Keratinocyte (primary cell): ENCODE data around the gene LRRC4C. TPM values are rescaled to one million over a fixed set of nuclear protein-coding genes. Genes with fewer than 3 reads are reported as not detected.

Source experiments
- DNase-seq: peaks from one replicate; pipeline ENCODE4 v3.0.0-alpha.2; 2011; ENCODE audit warnings: low read depth, missing footprints, low spot score
- FAIRE-seq: peaks from 2 replicates; lab custom pipeline; 2011; peaks lifted over from hg19 to GRCh38; lab: Jason Lieb, UNC
- H2AFZ ChIP-seq: 2 replicates; pipeline ENCODE4 v1.6.0; 2012; ENCODE audit warnings: low read length, control low read depth, inconsistent platforms; ENCODE audit not compliant: control insufficient read depth
- H3K27ac ChIP-seq: 2 replicates; pipeline ENCODE4 v1.5.1; 2011; ENCODE audit warnings: low read length; ENCODE audit not compliant: control insufficient read depth, insufficient read depth
- H3K27me3 ChIP-seq: 3 replicates; pipeline ENCODE4 v1.6.0; 2011; ENCODE audit warnings: low read length; ENCODE audit not compliant: control insufficient read depth, insufficient read depth; ENCODE audit errors: extremely low read depth
- H3K36me3 ChIP-seq, 2 experiments: 2 replicates in 1 of 2; 3 replicates in 1 of 2; pipeline ENCODE4 v1.5.1; 2011; ENCODE audit warnings: low read length in 2 of 2, mild to moderate bottlenecking in 1 of 2; ENCODE audit not compliant: control insufficient read depth in 2 of 2, insufficient read depth in 2 of 2; ENCODE audit errors: extremely low read depth in 1 of 2
- H3K4me1 ChIP-seq: 3 replicates; pipeline ENCODE4 v1.5.1; 2011; ENCODE audit warnings: low read length; ENCODE audit not compliant: control insufficient read depth, insufficient read depth; ENCODE audit errors: extremely low read depth
- H3K4me2 ChIP-seq: 3 replicates; pipeline ENCODE4 v1.6.0; 2011; ENCODE audit warnings: low read depth, low read length; ENCODE audit not compliant: control insufficient read depth, insufficient read depth; ENCODE audit errors: extremely low read depth
- H3K4me3 ChIP-seq, 3 experiments: fragments of 200-600 bp in 1 of 3; sonication (generic) in 1 of 3; 2 replicates in 2 of 3; 3 replicates in 1 of 3; pipeline ENCODE4 v1.5.1; 2011 to 2016; ENCODE audit warnings: low read length in 3 of 3, mild to moderate bottlenecking in 3 of 3, control low read depth in 2 of 3, inconsistent platforms in 1 of 3, low read depth in 1 of 3, mixed read lengths in 1 of 3, mixed run types in 1 of 3, moderate library complexity in 1 of 3; ENCODE audit not compliant: control insufficient read depth in 2 of 3, insufficient read depth in 2 of 3; ENCODE audit errors: extremely low read depth in 1 of 3
- H3K79me2 ChIP-seq: 2 replicates; pipeline ENCODE4 v1.6.0; 2012; ENCODE audit warnings: low read length; ENCODE audit not compliant: control insufficient read depth, insufficient read depth
- H3K9ac ChIP-seq: 3 replicates; pipeline ENCODE4 v1.6.0; 2011; ENCODE audit warnings: low read length; ENCODE audit not compliant: control insufficient read depth, insufficient read depth; ENCODE audit errors: extremely low read depth
- H3K9me1 ChIP-seq: 3 replicates; pipeline ENCODE4 v1.6.0; 2011; ENCODE audit warnings: low read length; ENCODE audit not compliant: control insufficient read depth, insufficient read depth; ENCODE audit errors: extremely low read depth
- H3K9me3 ChIP-seq: 2 replicates; pipeline ENCODE4 v1.5.1; 2012; ENCODE audit warnings: low read depth, low read length; ENCODE audit not compliant: control insufficient read depth
- H4K20me1 ChIP-seq: 3 replicates; pipeline ENCODE4 v1.6.0; 2011; ENCODE audit warnings: low read length; ENCODE audit not compliant: control insufficient read depth, insufficient read depth; ENCODE audit errors: extremely low read depth
- CTCF ChIP-seq, 3 experiments: IDR thresholded peaks in 1 of 3; conservative IDR thresholded peaks in 1 of 3; optimal IDR thresholded peaks in 1 of 3; 2 replicates in 2 of 3; 3 replicates in 1 of 3; pipeline versions ENCODE3 to v1.5.1; 2011; ENCODE audit warnings: low read length in 3 of 3, mild to moderate bottlenecking in 3 of 3, moderate library complexity in 2 of 3, control low read depth in 1 of 3, inconsistent platforms in 1 of 3; ENCODE audit not compliant: insufficient read depth in 2 of 3; ENCODE audit errors: extremely low read depth in 1 of 3
- EZH2 ChIP-seq: IDR thresholded peaks from one replicate; pipeline ENCODE4 v1.6.1; 2012; ENCODE audit warnings: inconsistent platforms, mild to moderate bottlenecking, low read length, moderate library complexity
- dilution Hi-C: fragments of 300-500 bp; cut with MboI; formaldehyde crosslinking; loops from one replicate; pipeline ENCODE4 v1.7.0; 2020; ENCODE audit warnings: low sequenced_read_pairs; ENCODE audit not compliant: extremely low pct_ligation_motif_present
- polyA plus RNA-seq, 5 experiments: library from polyadenylated mRNA; depleted of rRNA in 3 of 5; stranded (reverse) in 3 of 5; stranded (forward) in 1 of 5; unstranded in 1 of 5; fragments of >200 nt; gene quantifications; 1 replicate in 1 of 5; 2 replicates in 3 of 5; 3 replicates in 1 of 5; pipeline versions ENCODE4 v1.2.1 to v1.2.3, GENCODE V29; 2011 to 2012; ENCODE audit warnings: missing spikeins in 2 of 5, low read depth in 1 of 5, low replicate concordance in 1 of 5

LRRC4C gene
- polyA plus RNA-seq, 1 donor (not counting 4 experiments of a cell fraction or from before 2014, with no cell fraction given) = not detected

- peaks cover 3% of the 10 kb centered on the region for H3K4me1 ChIP-seq
- H3K79me2 ChIP-seq = no peaks in the 10 kb centered on the region
- no peaks in the 10 kb centered on the region for H3K27me3 ChIP-seq
- H2AFZ ChIP-seq = peak overlapping the region; percentile 35
- no peak overlapping the region for H3K9ac ChIP-seq
- no peaks in the 10 kb centered on the region for H4K20me1 ChIP-seq
- no peak for TF ChIP-seq CTCF (optimal IDR thresholded peaks at IDR 0.05 in 1 of 3, IDR thresholded peaks at IDR 0.05 in 1 of 3, conservative IDR thresholded peaks at IDR 0.05 in 1 of 3; ENCODE audit: extremely low read depth in 1 of 3, insufficient read depth in 2 of 3, low read length in 3 of 3)
- no peak overlapping the region for H3K4me3 ChIP-seq
- no peaks in the 10 kb centered on the region for H3K9me1 ChIP-seq
- FAIRE-seq (no peak), DNase-seq (no peak)
- no peak overlapping the region for H3K4me2 ChIP-seq
- dilution Hi-C loops = no loop called here
- no peak overlapping the region for H3K27ac ChIP-seq
- H3K9me3 ChIP-seq = no peaks in the 10 kb centered on the region
- no peaks in the 10 kb centered on the region for H3K36me3 ChIP-seq
Observed at GRCh38 chr11:41003339-41004282, 455.8 kb downstream of the LRRC4C start.

DNA sequence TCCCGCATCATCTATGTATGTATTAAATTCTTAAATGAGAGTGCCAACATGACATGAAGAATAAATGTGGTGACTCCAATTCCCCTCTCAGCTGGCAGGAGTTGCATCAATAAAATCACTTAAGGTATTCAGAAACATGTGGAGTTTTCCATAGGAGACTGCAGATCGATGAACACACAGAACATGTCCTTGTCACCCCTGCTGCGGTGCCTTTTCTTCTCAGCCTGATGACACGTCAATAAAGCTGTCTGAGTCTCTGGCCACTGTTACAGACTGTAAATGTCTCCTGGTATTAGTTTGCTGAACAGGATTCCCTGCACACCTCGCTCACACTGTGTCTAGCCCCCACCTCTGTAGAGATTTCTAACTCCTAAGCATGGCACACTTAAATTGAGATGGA, 460.5 kb downstream of the LRRC4C start:
- Histone ChIP-seq H3K36me3 (no peaks in the 10 kb centered on the region), H3K4me2 (no peak overlapping the region), H3K4me3 (no peak overlapping the region), H3K9me3 (no peaks in the 10 kb centered on the region), H3K4me1 (peaks cover under 1% of the 10 kb centered on the region), H3K79me2 (no peaks in the 10 kb centered on the region), H3K27me3 (no peaks in the 10 kb centered on the region), H3K27ac (no peak overlapping the region), H2AFZ (no peak overlapping the region), H3K9me1 (no peaks in the 10 kb centered on the region), H3K9ac (no peak overlapping the region), H4K20me1 (no peaks in the 10 kb centered on the region)
- dilution Hi-C loops = no loop called here
- FAIRE-seq (no peak), DNase-seq (no peak)
- TF ChIP-seq CTCF (optimal IDR thresholded peaks at IDR 0.05 in 1 of 3, IDR thresholded peaks at IDR 0.05 in 1 of 3, conservative IDR thresholded peaks at IDR 0.05 in 1 of 3; ENCODE audit: extremely low read depth in 1 of 3, insufficient read depth in 2 of 3, low read length in 3 of 3) = no peak
- no peak for TF ChIP-seq EZH2
